RWPE1 (cell line): ENCODE measurements around the gene PDCD2.

Experiments
- CTCF ChIA-PET: fragments of 350-600 bp; sonication (Branson Sonifier 250); formaldehyde crosslinking; extraction: SDS; loops from one replicate; lab custom pipeline; 2021; lab: Yijun Ruan, JAX
- POLR2A ChIA-PET: fragments of 400-600 bp; formaldehyde crosslinking; extraction: SDS; loops from one replicate; lab custom pipeline; 2020; ENCODE audit warnings: antibody characterized with exemption; ENCODE audit not compliant: low non-redundant PET; lab: Yijun Ruan, JAX
- DNase-seq: peaks from one replicate; pipeline ENCODE4 v3.0.0; 2012; ENCODE audit warnings: low spot score
- H3K27ac ChIP-seq: fragments of 450-650 bp; 2 replicates; pipeline ENCODE4 v1.5.1; 2017
- TF ChIP-seq, protein P1 (sequence below): fragments of 450-650 bp; conservative IDR thresholded peaks from 2 replicates; pipeline ENCODE4 v1.5.1; 2017; ENCODE audit warnings: low read depth, mild to moderate bottlenecking

PDCD2 gene

DNA sequence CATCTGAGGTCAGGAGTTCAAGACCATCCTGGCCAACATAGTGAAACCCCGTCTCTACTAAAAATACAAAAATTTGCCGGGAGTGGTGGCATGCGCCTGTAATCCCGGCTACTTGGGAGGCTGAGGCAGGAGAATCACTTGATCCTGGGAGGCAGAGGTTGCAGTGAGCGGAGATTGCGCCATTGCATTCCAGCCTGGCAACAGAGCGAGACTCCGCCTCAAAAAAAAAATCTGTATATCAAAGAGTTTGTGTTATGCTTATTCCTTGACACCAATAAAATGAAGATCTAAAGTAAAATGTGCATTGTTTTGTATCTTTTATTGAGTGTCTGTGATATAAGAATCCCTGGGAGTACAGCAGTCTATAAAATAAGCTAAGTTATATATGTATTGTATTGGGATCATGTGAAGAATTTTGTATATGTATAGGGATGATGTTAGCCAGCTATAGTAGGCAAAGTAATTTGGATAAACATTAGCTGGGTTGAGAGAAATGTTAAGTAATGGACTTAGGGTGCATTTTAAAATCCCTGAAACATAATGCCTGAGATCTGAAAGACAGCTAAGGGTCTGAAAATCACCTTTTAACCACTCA, 19.4 kb downstream of the PDCD2 start:
- CTCF ChIA-PET, result no interaction called here
- POLR2A ChIA-PET, result no interaction called here

DNA sequence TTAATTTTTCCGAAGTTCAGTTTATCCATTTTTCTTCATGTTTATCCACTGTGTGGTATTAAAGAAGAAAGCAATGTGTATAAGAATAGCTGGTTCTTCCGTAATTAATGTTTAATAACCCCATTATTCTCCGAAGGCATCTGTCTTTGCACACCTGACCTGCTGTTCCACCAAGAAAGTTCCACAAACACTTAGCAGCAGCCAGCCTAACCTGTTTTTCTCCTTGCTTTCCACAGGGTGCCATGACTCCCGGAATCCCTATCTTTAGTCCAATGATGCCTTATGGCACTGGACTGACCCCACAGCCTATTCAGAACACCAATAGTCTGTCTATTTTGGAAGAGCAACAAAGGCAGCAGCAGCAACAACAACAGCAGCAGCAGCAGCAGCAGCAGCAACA, 22.9 kb downstream of the PDCD2 start:
- no peak for DNase-seq
- ChIA-PET POLR2A (no interaction called here), CTCF (no interaction called here)
- no peak overlapping the region for H3K27ac ChIP-seq
- TF ChIP-seq, protein P1, sequence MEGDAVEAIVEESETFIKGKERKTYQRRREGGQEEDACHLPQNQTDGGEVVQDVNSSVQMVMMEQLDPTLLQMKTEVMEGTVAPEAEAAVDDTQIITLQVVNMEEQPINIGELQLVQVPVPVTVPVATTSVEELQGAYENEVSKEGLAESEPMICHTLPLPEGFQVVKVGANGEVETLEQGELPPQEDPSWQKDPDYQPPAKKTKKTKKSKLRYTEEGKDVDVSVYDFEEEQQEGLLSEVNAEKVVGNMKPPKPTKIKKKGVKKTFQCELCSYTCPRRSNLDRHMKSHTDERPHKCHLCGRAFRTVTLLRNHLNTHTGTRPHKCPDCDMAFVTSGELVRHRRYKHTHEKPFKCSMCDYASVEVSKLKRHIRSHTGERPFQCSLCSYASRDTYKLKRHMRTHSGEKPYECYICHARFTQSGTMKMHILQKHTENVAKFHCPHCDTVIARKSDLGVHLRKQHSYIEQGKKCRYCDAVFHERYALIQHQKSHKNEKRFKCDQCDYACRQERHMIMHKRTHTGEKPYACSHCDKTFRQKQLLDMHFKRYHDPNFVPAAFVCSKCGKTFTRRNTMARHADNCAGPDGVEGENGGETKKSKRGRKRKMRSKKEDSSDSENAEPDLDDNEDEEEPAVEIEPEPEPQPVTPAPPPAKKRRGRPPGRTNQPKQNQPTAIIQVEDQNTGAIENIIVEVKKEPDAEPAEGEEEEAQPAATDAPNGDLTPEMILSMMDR, result no peak

More for the DNA sequence above, 19.4 kb downstream of the PDCD2 start:
- TF ChIP-seq, protein P1, result no peak
- DNase-seq, result no peak
- no peak overlapping the region for H3K27ac ChIP-seq

DNA sequence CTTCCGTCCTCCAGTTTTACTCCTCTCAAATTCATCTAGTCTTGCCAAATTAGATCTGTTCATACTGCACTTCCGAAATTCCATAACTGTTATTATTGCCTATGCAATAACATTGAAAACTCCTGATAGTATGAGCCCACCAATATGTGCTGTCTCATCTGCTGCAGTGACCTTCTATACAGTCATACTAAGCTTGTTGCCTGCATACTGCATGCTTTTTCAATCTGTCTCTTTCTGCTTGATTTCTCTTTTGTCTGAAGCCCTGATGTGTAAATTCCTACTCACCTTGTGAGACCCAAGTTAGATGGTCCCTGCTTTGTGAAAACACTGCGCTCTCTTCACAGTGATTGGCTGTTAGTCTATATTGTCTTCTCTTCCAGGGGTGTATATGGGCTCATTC, 29.1 kb downstream of the PDCD2 start:
- H3K27ac ChIP-seq, result no peak overlapping the region
- no peak for DNase-seq
- ChIA-PET POLR2A (no interaction called here), CTCF (no interaction called here)
- TF ChIP-seq, protein P1, result no peak

DNA sequence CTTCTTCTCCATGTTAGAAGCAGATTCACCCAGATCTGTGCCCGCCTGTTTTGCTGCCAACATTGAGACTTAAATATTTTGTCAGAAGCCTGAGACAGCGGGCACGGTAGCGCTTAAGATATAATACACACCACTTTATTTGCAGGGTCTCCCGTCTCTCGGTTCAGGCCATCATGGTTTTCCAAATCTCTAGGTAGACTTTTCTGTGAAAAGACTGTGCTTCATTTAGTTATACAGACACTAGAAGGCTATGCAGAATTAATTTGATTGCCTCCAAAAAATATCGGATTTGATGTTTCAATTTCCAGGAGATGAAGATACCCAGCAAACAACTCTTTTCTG, 29.7 kb downstream of the PDCD2 start:
- CTCF ChIA-PET, result no interaction called here
- H3K27ac ChIP-seq, result peak overlapping the region; percentile 81
- DNase-seq, result no peak
- TF ChIP-seq, protein P1, result no peak
- POLR2A ChIA-PET, result no interaction called here

DNA sequence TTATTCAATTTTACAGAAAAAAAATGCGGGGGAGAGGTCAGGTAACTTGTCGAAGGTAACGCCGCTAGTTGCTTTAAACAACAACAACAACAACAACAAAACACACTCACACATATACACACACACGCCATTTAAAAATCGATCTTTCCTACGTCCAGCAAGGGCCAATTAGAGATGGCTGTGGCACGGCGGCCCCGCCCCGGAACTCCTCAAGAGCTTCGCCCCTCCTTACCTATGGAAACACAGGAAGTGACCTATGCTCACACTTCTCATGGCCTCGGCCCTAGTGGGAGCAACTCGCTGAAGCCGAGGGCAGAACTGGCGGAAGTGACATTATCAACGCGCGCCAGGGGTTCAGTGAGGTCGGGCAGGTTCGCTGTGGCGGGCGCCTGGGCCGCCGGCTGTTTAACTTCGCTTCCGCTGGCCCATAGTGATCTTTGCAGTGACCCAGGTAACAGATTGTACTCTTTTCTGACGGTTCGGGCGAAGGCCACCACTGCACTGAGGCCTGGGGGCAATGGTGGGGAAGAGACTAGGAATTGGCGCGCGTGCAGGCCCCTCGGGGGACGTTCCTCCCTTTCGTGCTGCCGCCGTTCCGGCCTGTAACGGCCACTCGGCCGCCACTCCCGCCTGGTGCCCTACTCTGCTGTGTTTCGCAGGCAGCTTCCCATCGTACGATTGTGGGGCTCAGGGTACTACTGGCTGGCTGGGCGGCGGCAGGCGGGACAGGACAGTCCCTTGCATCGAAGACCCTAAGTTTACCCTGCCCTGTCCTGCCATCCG, 30.2 kb downstream of the PDCD2 start, which contains the start of gene TBP:
Gene TBP (plus strand): TSS at position 357 of the 783 bp plus-strand sequence. CDS start 2,661 bp downstream, outside the sequence.
- peak within 1 kb of the TSS; percentile 86 for H3K27ac ChIP-seq
- CTCF ChIA-PET, result interaction anchor here (0.7 kb wide), 1 partner anchor 367 kb away, joined by 4 read pairs; no protein-coding TSS in a partner anchor
- TF ChIP-seq, protein P1, result no peak
- POLR2A ChIA-PET, result no interaction called here
- DNase-seq, result peak; percentile 96

DNA sequence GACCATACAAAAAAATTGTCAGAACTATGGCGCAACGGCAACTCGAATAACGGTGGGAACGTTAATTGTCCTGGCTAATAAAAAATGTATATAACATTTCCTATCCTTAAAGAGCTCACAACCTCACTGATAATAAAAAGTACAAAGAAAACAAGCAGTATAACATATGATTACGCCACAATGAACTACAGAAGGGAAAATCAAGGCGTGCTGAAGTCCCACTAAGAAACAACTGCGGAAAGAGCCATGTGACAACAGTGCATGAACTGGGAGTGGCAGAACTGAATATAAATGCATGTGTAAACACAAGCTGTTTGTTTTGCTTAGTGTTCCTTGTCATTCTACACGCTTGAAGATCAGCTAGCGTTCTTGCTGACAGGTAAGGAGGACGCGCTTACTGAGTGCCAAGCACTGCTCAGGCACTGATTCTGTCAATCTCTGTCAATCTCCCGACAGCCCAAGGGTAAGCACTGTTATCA, 30.9 kb downstream of the PDCD2 start:
- H3K27ac ChIP-seq, result peak overlapping the region; percentile 86
- peak; percentile 45 for DNase-seq
- CTCF ChIA-PET, result interaction anchor here (0.7 kb wide), 1 partner anchor 367 kb away, joined by 4 read pairs; no protein-coding TSS in a partner anchor
- TF ChIP-seq, protein P1, result no peak
- POLR2A ChIA-PET, result no interaction called here
